Neuron (in vitro differentiated cells): ENCODE measurements around the gene PFAS.
"Not testable (repeated sequence)": the region's sequence is repeated elsewhere in the genome, so short reads cannot be mapped to it uniquely, and the experiment has no call there.

Experiments used
- H2AFZ ChIP-seq: one replicate; pipeline ENCODE4 v1.6.1; 2013; ENCODE audit warnings: low read depth, mild to moderate bottlenecking, inconsistent platforms, low read length, moderate library complexity
- H3K27me3 ChIP-seq: one replicate; pipeline ENCODE4 v1.6.1; 2013; ENCODE audit warnings: low read length; ENCODE audit not compliant: insufficient read depth
- H3K36me3 ChIP-seq: one replicate; pipeline ENCODE4 v1.6.1; 2013; ENCODE audit warnings: low read length; ENCODE audit not compliant: insufficient read depth
- H3K4me1 ChIP-seq: one replicate; pipeline ENCODE4 v1.6.1; 2013; ENCODE audit warnings: low read length; ENCODE audit not compliant: insufficient read depth
- H3K4me3 ChIP-seq: 2 replicates; pipeline ENCODE4 v1.5.1; 2013; ENCODE audit warnings: mild to moderate bottlenecking, low read length, moderate library complexity
- H3K9me3 ChIP-seq: one replicate; pipeline ENCODE4 v1.6.1; 2013; ENCODE audit warnings: low read length

PFAS gene

GRCh38 chr17:8237886-8238285 lies 11.2 kb upstream of the PFAS start:
- no peak overlapping the region for H2AFZ ChIP-seq
- no peak overlapping the region for H3K4me3 ChIP-seq
- H3K4me1 ChIP-seq: no peaks in the 10 kb centered on the region
- no peaks in the 10 kb centered on the region for H3K9me3 ChIP-seq
- H3K27me3 ChIP-seq: no peaks in the 10 kb centered on the region
- peaks cover 57% of the 10 kb centered on the region for H3K36me3 ChIP-seq

GRCh38 chr17:8243827-8244226 lies 5.3 kb upstream of the PFAS start:
- Histone ChIP-seq H2AFZ (no peak overlapping the region), H3K4me1 (no peaks in the 10 kb centered on the region), H3K4me3 (no peak overlapping the region), H3K27me3 (no peaks in the 10 kb centered on the region), H3K9me3 (no peaks in the 10 kb centered on the region), H3K36me3 (peaks cover 19% of the 10 kb centered on the region)

GRCh38 chr17:8244768-8245167 lies 4.3 kb upstream of the PFAS start:
- peaks cover 11% of the 10 kb centered on the region for H3K36me3 ChIP-seq
- H2AFZ ChIP-seq: no peak overlapping the region
- H3K9me3 ChIP-seq: no peaks in the 10 kb centered on the region
- H3K27me3 ChIP-seq: no peaks in the 10 kb centered on the region
- H3K4me3 ChIP-seq: no peak overlapping the region
- peaks cover 3% of the 10 kb centered on the region for H3K4me1 ChIP-seq

GRCh38 chr17:8249621-8250500 lies 772 bp downstream of the PFAS start:
- Histone ChIP-seq H3K4me1 (peaks cover 11% of the 10 kb centered on the region), H3K4me3 (peak overlapping the region; percentile 86), H3K9me3 (no peaks in the 10 kb centered on the region), H2AFZ (peak overlapping the region; percentile 60), H3K36me3 (peaks cover 13% of the 10 kb centered on the region), H3K27me3 (no peaks in the 10 kb centered on the region)

GRCh38 chr17:8251411-8251810 lies 2.3 kb downstream of the PFAS start:
- H3K36me3 ChIP-seq: peaks cover 25% of the 10 kb centered on the region
- not testable (repeated sequence) for H2AFZ ChIP-seq, H3K4me3 ChIP-seq, H3K9me3 ChIP-seq, H3K27me3 ChIP-seq
- peaks cover 11% of the 10 kb centered on the region for H3K4me1 ChIP-seq

- H2AFZ ChIP-seq: no peak overlapping the region
- H3K4me3 ChIP-seq: no peak overlapping the region
- no peaks in the 10 kb centered on the region for H3K27me3 ChIP-seq
- H3K9me3 ChIP-seq: no peaks in the 10 kb centered on the region
- peaks cover 11% of the 10 kb centered on the region for H3K4me1 ChIP-seq
- peaks cover 44% of the 10 kb centered on the region for H3K36me3 ChIP-seq
Observed at GRCh38 chr17:8253801-8254200, 4.7 kb downstream of the PFAS start.

GRCh38 chr17:8254881-8255280 lies 5.8 kb downstream of the PFAS start:
- H3K36me3 ChIP-seq: peaks cover 47% of the 10 kb centered on the region
- no peak overlapping the region for H3K4me3 ChIP-seq

GRCh38 chr17:8255499-8255898 lies 6.4 kb downstream of the PFAS start:
- Histone ChIP-seq H3K36me3 (peaks cover 53% of the 10 kb centered on the region), H3K9me3 (peaks cover 2% of the 10 kb centered on the region), H2AFZ (no peak overlapping the region), H3K4me3 (no peak overlapping the region), H3K27me3 (no peaks in the 10 kb centered on the region), H3K4me1 (peaks cover under 1% of the 10 kb centered on the region)

More at GRCh38 chr17:8254881-8255280, 5.8 kb downstream of the PFAS start:
- no peaks in the 10 kb centered on the region for H3K27me3 ChIP-seq
- H2AFZ ChIP-seq: no peak overlapping the region
- H3K4me1 ChIP-seq: peaks cover 7% of the 10 kb centered on the region
- no peaks in the 10 kb centered on the region for H3K9me3 ChIP-seq

GRCh38 chr17:8256291-8256690 lies 7.2 kb downstream of the PFAS start:
- no peaks in the 10 kb centered on the region for H3K27me3 ChIP-seq
- peaks cover 2% of the 10 kb centered on the region for H3K9me3 ChIP-seq
- H2AFZ ChIP-seq: no peak overlapping the region
- H3K4me1 ChIP-seq: no peaks in the 10 kb centered on the region
- H3K4me3 ChIP-seq: no peak overlapping the region
- H3K36me3 ChIP-seq: peaks cover 59% of the 10 kb centered on the region

GRCh38 chr17:8256691-8257090 lies 7.6 kb downstream of the PFAS start:
- H3K9me3 ChIP-seq: peaks cover 2% of the 10 kb centered on the region
- no peak overlapping the region for H2AFZ ChIP-seq
- H3K36me3 ChIP-seq: peaks cover 59% of the 10 kb centered on the region
- no peak overlapping the region for H3K4me3 ChIP-seq
- no peaks in the 10 kb centered on the region for H3K27me3 ChIP-seq
- H3K4me1 ChIP-seq: no peaks in the 10 kb centered on the region

- H3K27me3 ChIP-seq: no peaks in the 10 kb centered on the region
- H2AFZ ChIP-seq: no peak overlapping the region
- peaks cover 2% of the 10 kb centered on the region for H3K9me3 ChIP-seq
- no peak overlapping the region for H3K4me3 ChIP-seq
- H3K36me3 ChIP-seq: peaks cover 64% of the 10 kb centered on the region
- no peaks in the 10 kb centered on the region for H3K4me1 ChIP-seq
Observed at GRCh38 chr17:8257801-8258200, 8.7 kb downstream of the PFAS start.

- no peaks in the 10 kb centered on the region for H3K4me1 ChIP-seq
- H3K4me3 ChIP-seq: no peak overlapping the region
- H3K27me3 ChIP-seq: no peaks in the 10 kb centered on the region
- peaks cover 2% of the 10 kb centered on the region for H3K9me3 ChIP-seq
- H2AFZ ChIP-seq: no peak overlapping the region
- peaks cover 77% of the 10 kb centered on the region for H3K36me3 ChIP-seq
Observed at GRCh38 chr17:8264320-8264719, 15.2 kb downstream of the PFAS start.

- H3K4me1 ChIP-seq: no peaks in the 10 kb centered on the region
- no peak overlapping the region for H3K4me3 ChIP-seq
- H2AFZ ChIP-seq: no peak overlapping the region
- H3K36me3 ChIP-seq: peaks cover 76% of the 10 kb centered on the region
- no peaks in the 10 kb centered on the region for H3K27me3 ChIP-seq
- H3K9me3 ChIP-seq: peaks cover 2% of the 10 kb centered on the region
Observed at GRCh38 chr17:8264836-8265542, 15.9 kb downstream of the PFAS start.
